ENCODE measurements around the gene AGBL3. TPM values are rescaled to one million over a fixed set of nuclear protein-coding genes. Genes with fewer than 3 reads are reported as not detected.

Gene AGBL3
- polyA plus RNA-seq, 3 donors, result 0.03 to 0.20 (median 0.12) TPM

- intact Hi-C loops (cut with micrococcal nuclease), result loop anchor here in 1 of 2 donors (10.0 kb wide), 1 partner anchor 525 kb away; no protein-coding TSS in a partner anchor
Observed at GRCh38 chr7:134959810-134960209, 26.5 kb upstream of the AGBL3 start.

GRCh38 chr7:134962270-134962780 is 24.0 kb upstream of the AGBL3 start:
- Mint-ChIP-seq H3K36me3 (no peaks in the 10 kb centered on the region), H3K4me3 (no peak overlapping the region), H3K9me3 (no peaks in the 10 kb centered on the region), H3K27ac (no peak overlapping the region), H3K27me3 (ENCODE audit: low read depth in 3 of 3) (peaks cover 0 to 2% (median 0%) of the 10 kb centered on the region in 3 donors), H3K4me1 (no peaks in the 10 kb centered on the region)
- Histone ChIP-seq H3K4me3 (replicated peaks in 1 of 3; ENCODE audit: low read depth in 2 of 3, low read length in 3 of 3) (no peak overlapping the region), H3K9ac (ENCODE audit: insufficient read depth, low read length, poor library complexity, severe bottlenecking) (no peak overlapping the region), H3K4me1 (ENCODE audit: control insufficient read depth in 1 of 2, insufficient read depth in 2 of 2, low read length in 2 of 2) (no peaks in the 10 kb centered on the region), H3K4me2 (replicated peaks; ENCODE audit: extremely low read depth, low read length, poor library complexity, severe bottlenecking) (no peak overlapping the region), H4K20me1 (ENCODE audit: insufficient read depth, low read length) (no peaks in the 10 kb centered on the region), H3K36me3 (replicated peaks in 1 of 2; ENCODE audit: control insufficient read depth in 1 of 2, insufficient read depth in 2 of 2, low read length in 2 of 2) (no peaks in the 10 kb centered on the region), H2AFZ (ENCODE audit: insufficient read depth, low read depth, low read length, poor library complexity, severe bottlenecking) (peak overlapping the region; percentile 3), H3K27ac (ENCODE audit: low read depth in 1 of 2, low read length in 2 of 2) (no peak overlapping the region), H3K9me3 (replicated peaks in 1 of 2; ENCODE audit: control insufficient read depth in 1 of 2, insufficient read depth in 1 of 2, low read length in 2 of 2) (no peaks in the 10 kb centered on the region), H3K27me3 (ENCODE audit: control insufficient read depth in 2 of 2, insufficient read depth in 2 of 2, low read length in 2 of 2) (no peaks in the 10 kb centered on the region), H3K79me2 (ENCODE audit: insufficient read depth, low read length) (no peaks in the 10 kb centered on the region)
- DNase-seq, result no peak
- intact Hi-C loops (cut with micrococcal nuclease), result no loop called here
- no peak for TF ChIP-seq CTCF (IDR thresholded peaks at IDR 0.05)

More at GRCh38 chr7:134959810-134960209, 26.5 kb upstream of the AGBL3 start:
- DNase-seq, result no peak
- H3K9me3 ChIP-seq (replicated peaks in 1 of 2; ENCODE audit: control insufficient read depth in 1 of 2, insufficient read depth in 1 of 2, low read length in 2 of 2), result no peaks in the 10 kb centered on the region
- H3K4me2 ChIP-seq (replicated peaks; ENCODE audit: extremely low read depth, low read length, poor library complexity, severe bottlenecking), result no peak overlapping the region
- no peak overlapping the region for H3K4me3 ChIP-seq (replicated peaks in 1 of 3; ENCODE audit: low read depth in 2 of 3, low read length in 3 of 3)
- no CpG with 5 or more reads among the region's 5 CpGs for WGBS (ENCODE audit: insufficient coverage)
- H3K27ac ChIP-seq (ENCODE audit: low read depth in 1 of 2, low read length in 2 of 2), result no peak overlapping the region
- Mint-ChIP-seq H3K4me3 (no peak overlapping the region), H3K4me1 (no peaks in the 10 kb centered on the region), H3K36me3 (no peaks in the 10 kb centered on the region), H3K9me3 (no peaks in the 10 kb centered on the region), H3K27ac (no peak overlapping the region), H3K27me3 (ENCODE audit: low read depth in 3 of 3) (peaks cover 0 to 3% (median 2%) of the 10 kb centered on the region in 3 donors)
- no peaks in the 10 kb centered on the region for H3K27me3 ChIP-seq (ENCODE audit: control insufficient read depth in 2 of 2, insufficient read depth in 2 of 2, low read length in 2 of 2)
- no peaks in the 10 kb centered on the region for H3K36me3 ChIP-seq (replicated peaks in 1 of 2; ENCODE audit: control insufficient read depth in 1 of 2, insufficient read depth in 2 of 2, low read length in 2 of 2)
- H3K79me2 ChIP-seq (ENCODE audit: insufficient read depth, low read length), result no peaks in the 10 kb centered on the region
- H4K20me1 ChIP-seq (ENCODE audit: insufficient read depth, low read length), result no peaks in the 10 kb centered on the region
- no peak for TF ChIP-seq CTCF (IDR thresholded peaks at IDR 0.05)
- H3K9ac ChIP-seq (ENCODE audit: insufficient read depth, low read length, poor library complexity, severe bottlenecking), result no peak overlapping the region
- H3K4me1 ChIP-seq (ENCODE audit: control insufficient read depth in 1 of 2, insufficient read depth in 2 of 2, low read length in 2 of 2), result no peaks in the 10 kb centered on the region
- H2AFZ ChIP-seq (ENCODE audit: insufficient read depth, low read depth, low read length, poor library complexity, severe bottlenecking), result no peak overlapping the region
